WI38 (cell line): ENCODE measurements around the gene THSD4.

Experiments
- H3K4me3 ChIP-seq: 2 replicates; pipeline ENCODE4 v1.5.1; 2011; ENCODE audit warnings: low read depth, mild to moderate bottlenecking, control low read depth, low read length
- CTCF ChIP-seq: IDR thresholded peaks from 2 replicates; pipeline ENCODE4 v1.5.1; 2012; ENCODE audit warnings: low read depth, mild to moderate bottlenecking, control low read depth, low read length

THSD4 gene

GRCh38 chr15:71509139-71509538 lies 393.9 kb downstream of the THSD4 start:
- no peak for TF ChIP-seq CTCF
- H3K4me3 ChIP-seq: no peak overlapping the region

- no peak overlapping the region for H3K4me3 ChIP-seq
- no peak for TF ChIP-seq CTCF
Observed at GRCh38 chr15:71510763-71511162, 395.5 kb downstream of the THSD4 start.

- no peak overlapping the region for H3K4me3 ChIP-seq
- no peak for TF ChIP-seq CTCF
Observed at GRCh38 chr15:71511796-71512681, 396.8 kb downstream of the THSD4 start.

GRCh38 chr15:71512682-71513006 lies 397.4 kb downstream of the THSD4 start:
- no peak for TF ChIP-seq CTCF
- H3K4me3 ChIP-seq: no peak overlapping the region

GRCh38 chr15:71515375-71516186 lies 400.3 kb downstream of the THSD4 start:
- no peak for TF ChIP-seq CTCF
- H3K4me3 ChIP-seq: no peak overlapping the region

- TF ChIP-seq CTCF: no peak
- no peak overlapping the region for H3K4me3 ChIP-seq
Observed at GRCh38 chr15:71517751-71518150, 402.5 kb downstream of the THSD4 start.

- no peak overlapping the region for H3K4me3 ChIP-seq
- no peak for TF ChIP-seq CTCF
Observed at GRCh38 chr15:71518661-71519060, 403.4 kb downstream of the THSD4 start.
